ENCODE measurements around the gene CHD2. TPM values are rescaled to one million over a fixed set of nuclear protein-coding genes. Genes with fewer than 3 reads are reported as not detected.

CHD2 gene
- total RNA-seq, 1 experiment from 2014 or later, result 101 TPM

DNA sequence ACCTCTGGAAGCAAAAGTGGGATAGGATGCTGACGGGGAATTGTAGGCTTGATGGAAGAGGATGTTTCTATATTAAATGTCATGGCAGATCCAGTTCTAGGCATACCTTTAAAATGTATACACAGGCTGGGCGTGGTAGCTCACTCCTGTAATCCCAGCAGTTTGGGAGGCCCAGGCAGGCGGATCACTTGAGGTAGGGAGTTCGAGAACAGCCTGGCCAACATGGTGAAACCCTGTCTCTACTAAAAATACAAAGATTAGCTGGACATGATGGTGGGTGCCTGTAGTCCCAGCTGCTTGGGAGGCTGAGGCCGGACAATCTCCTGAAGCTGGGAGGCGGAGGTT, 8.6 kb downstream of the CHD2 start:
- TF ChIP-seq ZNF317 (CRISPR knock-in tag; IDR thresholded peaks at IDR 0.05; ENCODE audit: borderline replicate concordance, low read depth) (no peak), E2F1 (CRISPR knock-in tag; IDR thresholded peaks at IDR 0.05) (no peak), RELA (CRISPR knock-in tag; IDR thresholded peaks at IDR 0.05; ENCODE audit: borderline replicate concordance) (no peak), OVOL2 (CRISPR knock-in tag; IDR thresholded peaks at IDR 0.05; ENCODE audit: borderline replicate concordance) (no peak), JUN (CRISPR knock-in tag; IDR thresholded peaks at IDR 0.05) (no peak), JAZF1 (CRISPR knock-in tag; IDR thresholded peaks at IDR 0.05) (no peak), ARID4B (CRISPR knock-in tag; IDR thresholded peaks at IDR 0.05; ENCODE audit: borderline replicate concordance) (no peak), ZNF512 (CRISPR knock-in tag; IDR thresholded peaks at IDR 0.05; ENCODE audit: borderline replicate concordance) (no peak), FOXJ3 (CRISPR knock-in tag; IDR thresholded peaks at IDR 0.05; ENCODE audit: borderline replicate concordance) (no peak), ZBTB21 (CRISPR knock-in tag; IDR thresholded peaks at IDR 0.05; ENCODE audit: borderline replicate concordance) (no peak)
- peaks cover 82% of the 10 kb centered on the region for H3K4me1 Mint-ChIP-seq
- ChIA-PET POLR2A (interaction anchor here (0.6 to 3.7 kb wide), 4 partner anchors 8 to 100 kb away, joined by 4 to 15 read pairs (median 8); partner anchors contain the start of gene CHD2), CTCF (interaction anchor here (1.0 to 3.5 kb wide), 5 partner anchors 8 to 111 kb away, joined by 3 to 19 read pairs (median 6); no protein-coding TSS in a partner anchor)
- no peaks in the 10 kb centered on the region for H3K9me3 Mint-ChIP-seq
- H3K4me3 Mint-ChIP-seq, result no peak overlapping the region
- DNase-seq (ENCODE audit: low spot score), result no peak
- H3K27me3 Mint-ChIP-seq (ENCODE audit: low read depth), result peaks cover 26% of the 10 kb centered on the region
- peaks cover 18% of the 10 kb centered on the region for H3K36me3 Mint-ChIP-seq
- no peak for ATAC-seq
- H3K27ac Mint-ChIP-seq, result no peak overlapping the region

DNA sequence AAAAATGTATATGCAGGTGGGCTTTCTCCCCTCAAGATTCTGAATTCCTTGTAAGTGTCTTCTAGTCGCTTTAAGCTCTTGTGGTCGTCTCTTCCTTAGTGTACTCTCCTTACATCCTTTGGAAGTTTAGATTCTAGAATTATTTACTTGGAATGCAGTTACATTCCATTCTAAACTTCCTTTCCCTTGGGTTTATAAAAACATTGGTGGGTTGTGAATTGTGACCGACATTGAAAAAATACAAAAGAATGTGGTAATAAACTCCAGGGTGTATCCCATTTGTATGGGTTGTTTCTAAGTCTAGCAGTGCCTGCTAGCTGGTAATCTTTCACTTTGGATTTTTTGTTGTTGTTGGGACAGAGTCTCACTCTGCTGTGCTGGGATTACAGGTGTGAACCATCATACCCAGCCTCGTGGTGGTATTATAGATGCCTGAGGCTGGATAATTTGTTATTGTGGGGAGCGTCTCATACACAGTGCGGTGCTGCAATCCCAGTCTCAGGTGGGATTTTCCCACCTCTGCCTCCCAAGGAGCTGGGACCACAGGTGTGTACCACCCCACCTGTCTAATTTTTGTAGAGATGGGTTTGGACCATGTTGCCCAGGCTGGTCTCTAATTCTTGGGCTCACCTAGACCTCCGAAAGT, 9.1 kb downstream of the CHD2 start:
- Mint-ChIP-seq H3K27me3 (ENCODE audit: low read depth) (peaks cover 26% of the 10 kb centered on the region), H3K4me3 (no peak overlapping the region), H3K9me3 (no peaks in the 10 kb centered on the region), H3K27ac (0 out of 2 replicates have a peak overlapping the region, but pooled peaks have one; percentile 3), H3K36me3 (peaks cover 15% of the 10 kb centered on the region), H3K4me1 (peaks cover 88% of the 10 kb centered on the region)
- CTCF ChIA-PET, result interaction anchor here (0.6 to 3.5 kb wide), 7 partner anchors 8 to 289 kb away, joined by 3 to 19 read pairs (median 4); no protein-coding TSS in a partner anchor
- POLR2A ChIA-PET, result interaction anchor here (0.6 to 3.7 kb wide), 4 partner anchors 9 to 101 kb away, joined by 4 to 15 read pairs (median 8); partner anchors contain the start of gene CHD2
- DNase-seq (ENCODE audit: low spot score) (no peak), ATAC-seq (no peak)
- TF ChIP-seq FOXJ3 (CRISPR knock-in tag; IDR thresholded peaks at IDR 0.05; ENCODE audit: borderline replicate concordance) (no peak), CREB1 (CRISPR knock-in tag; IDR thresholded peaks at IDR 0.05) (no peak), ZNF263 (CRISPR knock-in tag; IDR thresholded peaks at IDR 0.05; ENCODE audit: low read depth) (no peak), FOXP1 (CRISPR knock-in tag; IDR thresholded peaks at IDR 0.05; ENCODE audit: borderline replicate concordance) (no peak), ZNF423 (CRISPR knock-in tag; IDR thresholded peaks at IDR 0.05) (no peak), NFYB (CRISPR knock-in tag; conservative IDR thresholded peaks at IDR 0.05; ENCODE audit: low read depth) (no peak), ZNF232 (CRISPR knock-in tag; IDR thresholded peaks at IDR 0.05) (no peak), RORB (CRISPR knock-in tag; IDR thresholded peaks at IDR 0.05) (no peak), ELF4 (CRISPR knock-in tag; IDR thresholded peaks at IDR 0.05; ENCODE audit: low read depth) (no peak)
- TF ChIP-seq, protein P1, sequence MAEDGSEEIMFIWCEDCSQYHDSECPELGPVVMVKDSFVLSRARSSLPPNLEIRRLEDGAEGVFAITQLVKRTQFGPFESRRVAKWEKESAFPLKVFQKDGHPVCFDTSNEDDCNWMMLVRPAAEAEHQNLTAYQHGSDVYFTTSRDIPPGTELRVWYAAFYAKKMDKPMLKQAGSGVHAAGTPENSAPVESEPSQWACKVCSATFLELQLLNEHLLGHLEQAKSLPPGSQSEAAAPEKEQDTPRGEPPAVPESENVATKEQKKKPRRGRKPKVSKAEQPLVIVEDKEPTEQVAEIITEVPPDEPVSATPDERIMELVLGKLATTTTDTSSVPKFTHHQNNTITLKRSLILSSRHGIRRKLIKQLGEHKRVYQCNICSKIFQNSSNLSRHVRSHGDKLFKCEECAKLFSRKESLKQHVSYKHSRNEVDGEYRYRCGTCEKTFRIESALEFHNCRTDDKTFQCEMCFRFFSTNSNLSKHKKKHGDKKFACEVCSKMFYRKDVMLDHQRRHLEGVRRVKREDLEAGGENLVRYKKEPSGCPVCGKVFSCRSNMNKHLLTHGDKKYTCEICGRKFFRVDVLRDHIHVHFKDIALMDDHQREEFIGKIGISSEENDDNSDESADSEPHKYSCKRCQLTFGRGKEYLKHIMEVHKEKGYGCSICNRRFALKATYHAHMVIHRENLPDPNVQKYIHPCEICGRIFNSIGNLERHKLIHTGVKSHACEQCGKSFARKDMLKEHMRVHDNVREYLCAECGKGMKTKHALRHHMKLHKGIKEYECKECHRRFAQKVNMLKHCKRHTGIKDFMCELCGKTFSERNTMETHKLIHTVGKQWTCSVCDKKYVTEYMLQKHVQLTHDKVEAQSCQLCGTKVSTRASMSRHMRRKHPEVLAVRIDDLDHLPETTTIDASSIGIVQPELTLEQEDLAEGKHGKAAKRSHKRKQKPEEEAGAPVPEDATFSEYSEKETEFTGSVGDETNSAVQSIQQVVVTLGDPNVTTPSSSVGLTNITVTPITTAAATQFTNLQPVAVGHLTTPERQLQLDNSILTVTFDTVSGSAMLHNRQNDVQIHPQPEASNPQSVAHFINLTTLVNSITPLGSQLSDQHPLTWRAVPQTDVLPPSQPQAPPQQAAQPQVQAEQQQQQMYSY (CRISPR knock-in tag; IDR thresholded peaks at IDR 0.05), result no peak
- TF ChIP-seq, protein P2, sequence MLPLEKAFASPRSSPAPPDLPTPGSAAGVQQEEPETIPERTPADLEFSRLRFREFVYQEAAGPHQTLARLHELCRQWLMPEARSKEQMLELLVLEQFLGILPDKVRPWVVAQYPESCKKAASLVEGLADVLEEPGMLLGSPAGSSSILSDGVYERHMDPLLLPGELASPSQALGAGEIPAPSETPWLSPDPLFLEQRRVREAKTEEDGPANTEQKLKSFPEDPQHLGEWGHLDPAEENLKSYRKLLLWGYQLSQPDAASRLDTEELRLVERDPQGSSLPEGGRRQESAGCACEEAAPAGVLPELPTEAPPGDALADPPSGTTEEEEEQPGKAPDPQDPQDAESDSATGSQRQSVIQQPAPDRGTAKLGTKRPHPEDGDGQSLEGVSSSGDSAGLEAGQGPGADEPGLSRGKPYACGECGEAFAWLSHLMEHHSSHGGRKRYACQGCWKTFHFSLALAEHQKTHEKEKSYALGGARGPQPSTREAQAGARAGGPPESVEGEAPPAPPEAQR (CRISPR knock-in tag; IDR thresholded peaks at IDR 0.05), result no peak

All from WTC11 (cell line).